Stimulated activated CD8-positive, alpha-beta memory T cell treated with anti-CD3 and anti-CD28 coated beads, Interleukin-4, amount 100 ng/mL, for 24 hours (primary cell): ENCODE data around the gene RAC3.
A peak's percentile ranks its signal among the peaks of the same experiment; 100 is the strongest.
"Not testable (repeated sequence)": the region's sequence is repeated elsewhere in the genome, so short reads cannot be mapped to it uniquely, and the experiment has no call there.

Experiments
- DNase-seq: peaks from one replicate; pipeline ENCODE4 v3.0.0-alpha.2; 2020; ENCODE audit warnings: low read depth

The RAC3 gene

GRCh38 chr17:82023447-82024241 is 7.8 kb upstream of the RAC3 start:
- DNase-seq, result no peak

GRCh38 chr17:82024859-82025258 is 6.6 kb upstream of the RAC3 start:
- no peak for DNase-seq

GRCh38 chr17:82025401-82026107 is 5.9 kb upstream of the RAC3 start:
- DNase-seq, result no peak

GRCh38 chr17:82028246-82028645 is 3.2 kb upstream of the RAC3 start:
- DNase-seq, result no peak

GRCh38 chr17:82028966-82029365 is 2.5 kb upstream of the RAC3 start:
- DNase-seq, result no peak

- no peak for DNase-seq
Measured at GRCh38 chr17:82029391-82029790, 2.1 kb upstream of the RAC3 start.

GRCh38 chr17:82029990-82030469 is 1.4 kb upstream of the RAC3 start:
- DNase-seq, result no peak

- DNase-seq, result peak; percentile 68
Measured at GRCh38 chr17:82030470-82031302, 792 bp upstream of the RAC3 start.

GRCh38 chr17:82031885-82032627 is 578 bp downstream of the RAC3 start:
- no peak for DNase-seq

- DNase-seq, result no peak
Measured at GRCh38 chr17:82033359-82034085, 2.0 kb downstream of the RAC3 start.

- DNase-seq, result no peak
Measured at GRCh38 chr17:82034371-82035011, 3.0 kb downstream of the RAC3 start.

- DNase-seq, result no peak
Measured at GRCh38 chr17:82035488-82035887, 4.0 kb downstream of the RAC3 start.

- no peak for DNase-seq
Measured at GRCh38 chr17:82035956-82036633, 4.6 kb downstream of the RAC3 start.

- no peak for DNase-seq
Measured at GRCh38 chr17:82036634-82037091, 5.2 kb downstream of the RAC3 start.

GRCh38 chr17:82037092-82037888 is 5.8 kb downstream of the RAC3 start, which contains the start of gene DCXR:
Gene DCXR, minus strand, starts transcription at chr17:82037697. Its CDS starts 15 bp downstream, at chr17:82037682.
- DNase-seq, result peak; percentile 95

- DNase-seq, result no peak
Measured at GRCh38 chr17:82037889-82038195, 6.4 kb downstream of the RAC3 start.

GRCh38 chr17:82038796-82039409 is 7.4 kb downstream of the RAC3 start:
- DNase-seq, result not testable (repeated sequence)

- no peak for DNase-seq
Measured at GRCh38 chr17:82039695-82040299, 8.3 kb downstream of the RAC3 start.
